ENCODE data around the gene DCXR. TPM values are rescaled to one million over a fixed set of nuclear protein-coding genes. Genes with fewer than 3 reads are reported as not detected.

DCXR gene
- total and polyA plus RNA-seq, 2 donors (not counting 3 experiments of a cell fraction or from before 2014, with no cell fraction given): 93.0 to 178 TPM

DNA sequence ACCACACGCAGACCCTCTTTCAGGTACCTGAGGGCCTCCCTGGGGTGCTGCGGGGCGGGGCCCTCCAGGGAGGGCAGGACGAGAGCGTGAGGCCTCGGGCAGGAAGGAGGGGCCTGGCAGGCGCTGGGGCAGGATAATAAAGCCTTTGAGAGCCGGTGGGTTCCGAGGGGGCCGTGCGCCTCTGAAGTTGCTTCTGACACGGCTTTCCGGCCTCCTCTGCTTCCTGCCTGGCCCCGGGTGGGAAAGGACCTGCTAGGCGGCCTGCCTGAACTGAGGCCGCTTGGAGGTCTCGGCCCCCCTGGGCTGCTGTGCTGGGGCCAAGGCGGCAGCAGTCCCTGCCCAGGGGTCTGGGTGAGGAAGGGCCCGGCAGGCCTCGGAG lies 25.2 kb downstream of the DCXR start:
- no peak overlapping the region for H3K4me3 ChIP-seq (replicated peaks in 1 of 3; ENCODE audit: insufficient read depth in 1 of 3, low read depth in 1 of 3, low read length in 3 of 3)
- TF ChIP-seq POLR2A (IDR thresholded peaks at IDR 0.05; ENCODE audit: low read depth, low read length) (no peak), JUN (IDR thresholded peaks at IDR 0.05; ENCODE audit: borderline replicate concordance, insufficient read depth, insufficient read length, low read depth) (no peak), GATA2 (IDR thresholded peaks at IDR 0.05; ENCODE audit: insufficient read depth, insufficient read length, low read depth, low read length) (no peak), MYC (IDR thresholded peaks at IDR 0.05; ENCODE audit: low read depth, low read length) (no peak), EZH2 (IDR thresholded peaks at IDR 0.05; ENCODE audit: borderline replicate concordance, low read depth, low read length, severe bottlenecking) (no peak), POLR2AphosphoS5 (IDR thresholded peaks at IDR 0.05; ENCODE audit: insufficient read depth, low read depth, low read length) (no peak), FOS (IDR thresholded peaks at IDR 0.05; ENCODE audit: borderline replicate concordance, insufficient read depth, low read length) (no peak)
- TF ChIP-seq, protein P1, sequence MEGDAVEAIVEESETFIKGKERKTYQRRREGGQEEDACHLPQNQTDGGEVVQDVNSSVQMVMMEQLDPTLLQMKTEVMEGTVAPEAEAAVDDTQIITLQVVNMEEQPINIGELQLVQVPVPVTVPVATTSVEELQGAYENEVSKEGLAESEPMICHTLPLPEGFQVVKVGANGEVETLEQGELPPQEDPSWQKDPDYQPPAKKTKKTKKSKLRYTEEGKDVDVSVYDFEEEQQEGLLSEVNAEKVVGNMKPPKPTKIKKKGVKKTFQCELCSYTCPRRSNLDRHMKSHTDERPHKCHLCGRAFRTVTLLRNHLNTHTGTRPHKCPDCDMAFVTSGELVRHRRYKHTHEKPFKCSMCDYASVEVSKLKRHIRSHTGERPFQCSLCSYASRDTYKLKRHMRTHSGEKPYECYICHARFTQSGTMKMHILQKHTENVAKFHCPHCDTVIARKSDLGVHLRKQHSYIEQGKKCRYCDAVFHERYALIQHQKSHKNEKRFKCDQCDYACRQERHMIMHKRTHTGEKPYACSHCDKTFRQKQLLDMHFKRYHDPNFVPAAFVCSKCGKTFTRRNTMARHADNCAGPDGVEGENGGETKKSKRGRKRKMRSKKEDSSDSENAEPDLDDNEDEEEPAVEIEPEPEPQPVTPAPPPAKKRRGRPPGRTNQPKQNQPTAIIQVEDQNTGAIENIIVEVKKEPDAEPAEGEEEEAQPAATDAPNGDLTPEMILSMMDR (IDR thresholded peaks at IDR 0.05; ENCODE audit: extremely low read depth in 1 of 2, insufficient read depth in 1 of 2, low read depth in 1 of 2, low read length in 2 of 2): no peak
- TF ChIP-seq, protein P2, sequence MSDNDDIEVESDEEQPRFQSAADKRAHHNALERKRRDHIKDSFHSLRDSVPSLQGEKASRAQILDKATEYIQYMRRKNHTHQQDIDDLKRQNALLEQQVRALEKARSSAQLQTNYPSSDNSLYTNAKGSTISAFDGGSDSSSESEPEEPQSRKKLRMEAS (IDR thresholded peaks at IDR 0.05; ENCODE audit: insufficient read depth, insufficient read length): no peak
- no peaks in the 10 kb centered on the region for H3K27me3 ChIP-seq (ENCODE audit: control insufficient read depth in 2 of 2, insufficient read depth in 2 of 2, low read length in 2 of 2)
- H3K4me1 ChIP-seq (ENCODE audit: control insufficient read depth, extremely low read depth, insufficient read depth, low read length): no peaks in the 10 kb centered on the region
- H4K20me1 ChIP-seq (replicated peaks; ENCODE audit: control insufficient read depth, extremely low read depth, insufficient read depth, low read length): no peaks in the 10 kb centered on the region
- ChIA-PET CTCF (interaction anchor here (2.3 kb wide), 1 partner anchor 52 kb away, joined by 12 read pairs; no protein-coding TSS in a partner anchor), POLR2A (no interaction called here)
- no peak overlapping the region for H3K4me2 ChIP-seq (ENCODE audit: insufficient read depth, low read length)
- no peak overlapping the region for H3K9ac ChIP-seq (replicated peaks; ENCODE audit: extremely low read depth, insufficient read depth, low read length)
- H3K9me3 ChIP-seq (replicated peaks; ENCODE audit: control insufficient read depth, insufficient read depth, low read length): no peaks in the 10 kb centered on the region
- DNase-seq (ENCODE audit: low read depth, low spot score): no peak
- H3K9me1 ChIP-seq (replicated peaks; ENCODE audit: control insufficient read depth, extremely low read depth, insufficient read depth, low read length): no peaks in the 10 kb centered on the region
- no TSS peak for BruUV-seq (replicated peaks)
- H3K36me3 ChIP-seq (ENCODE audit: control insufficient read depth in 2 of 2, extremely low read depth in 1 of 2, insufficient read depth in 2 of 2, low read length in 2 of 2): no peaks in the 10 kb centered on the region
- no peaks in the 10 kb centered on the region for H3K79me2 ChIP-seq (ENCODE audit: control insufficient read depth, insufficient read depth, low read length)
- FAIRE-seq: no peak
- H3K27ac ChIP-seq (ENCODE audit: insufficient read depth, low read depth, low read length): no peak overlapping the region
- dilution Hi-C loops (cut with MboI; ENCODE audit: extremely low pct_ligation_motif_present, low sequenced_read_pairs) (no loop called here), intact Hi-C loops (cut with micrococcal nuclease) (no loop called here)
- H2AFZ ChIP-seq (ENCODE audit: low read depth, low read length): no peak overlapping the region

Data from endothelial cell of umbilical vein (primary cell).